ENCODE results near the gene PDE9A. TPM values are rescaled to one million over a fixed set of nuclear protein-coding genes. Genes with fewer than 3 reads are reported as not detected.

PDE9A gene
- total and polyA plus RNA-seq, 8 donors, result 5.1 to 24.2 (median 21.9) TPM

DNA sequence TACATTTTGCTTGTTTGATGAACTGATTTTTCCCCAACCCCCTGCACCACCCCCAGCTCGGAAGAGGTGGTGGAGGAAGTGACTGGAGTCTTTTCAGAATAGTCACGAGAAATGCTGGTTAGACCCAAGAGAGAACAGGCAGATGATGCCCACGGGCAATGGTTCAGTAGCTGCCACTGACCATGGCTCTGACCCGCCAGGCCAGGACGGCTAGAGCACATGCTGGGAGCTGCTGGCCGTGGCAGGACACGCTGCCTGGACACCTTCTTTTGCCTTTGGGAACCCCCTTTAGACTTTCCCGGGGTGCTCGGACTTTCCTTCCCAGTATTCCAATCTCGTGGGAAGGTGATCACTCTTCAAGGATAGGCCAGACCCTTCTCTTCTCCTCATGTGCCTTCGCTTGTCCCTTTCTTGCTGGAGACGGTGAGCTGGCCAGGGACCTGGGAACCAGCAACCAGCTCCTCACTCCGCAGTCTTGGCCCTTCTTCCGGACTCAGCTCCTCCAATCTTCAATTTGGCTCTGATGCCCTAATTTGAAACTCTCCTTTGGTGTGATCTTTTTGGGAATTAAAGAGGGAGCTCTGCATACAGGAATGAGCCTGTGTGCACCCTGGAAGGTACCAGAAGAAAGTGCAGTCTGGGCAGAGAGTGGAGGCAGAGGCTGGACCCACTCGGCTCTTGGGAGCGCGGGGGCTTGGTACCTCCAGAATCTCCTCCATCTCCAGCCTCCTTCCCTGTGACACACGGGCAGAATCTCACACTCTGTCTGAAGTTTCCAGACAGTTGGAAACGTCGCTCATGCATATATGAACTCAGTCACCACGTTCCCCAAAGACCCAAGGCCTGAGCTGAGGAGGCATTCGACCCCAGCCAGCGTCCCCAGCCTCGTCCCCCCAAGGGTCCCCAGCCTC is 4.0 kb upstream of the PDE9A start:
- Histone ChIP-seq H3K4me3 (no peak overlapping the region), H3K27me3 (peaks cover 0 to 27% of the 10 kb centered on the region in 2 donors), H3K36me3 (no peaks in the 10 kb centered on the region), H3K27ac (no peak overlapping the region), H3K9me3 (no peaks in the 10 kb centered on the region), H3K4me1 (peaks cover 8 to 17% of the 10 kb centered on the region in 2 donors)
- TF ChIP-seq, protein P1, sequence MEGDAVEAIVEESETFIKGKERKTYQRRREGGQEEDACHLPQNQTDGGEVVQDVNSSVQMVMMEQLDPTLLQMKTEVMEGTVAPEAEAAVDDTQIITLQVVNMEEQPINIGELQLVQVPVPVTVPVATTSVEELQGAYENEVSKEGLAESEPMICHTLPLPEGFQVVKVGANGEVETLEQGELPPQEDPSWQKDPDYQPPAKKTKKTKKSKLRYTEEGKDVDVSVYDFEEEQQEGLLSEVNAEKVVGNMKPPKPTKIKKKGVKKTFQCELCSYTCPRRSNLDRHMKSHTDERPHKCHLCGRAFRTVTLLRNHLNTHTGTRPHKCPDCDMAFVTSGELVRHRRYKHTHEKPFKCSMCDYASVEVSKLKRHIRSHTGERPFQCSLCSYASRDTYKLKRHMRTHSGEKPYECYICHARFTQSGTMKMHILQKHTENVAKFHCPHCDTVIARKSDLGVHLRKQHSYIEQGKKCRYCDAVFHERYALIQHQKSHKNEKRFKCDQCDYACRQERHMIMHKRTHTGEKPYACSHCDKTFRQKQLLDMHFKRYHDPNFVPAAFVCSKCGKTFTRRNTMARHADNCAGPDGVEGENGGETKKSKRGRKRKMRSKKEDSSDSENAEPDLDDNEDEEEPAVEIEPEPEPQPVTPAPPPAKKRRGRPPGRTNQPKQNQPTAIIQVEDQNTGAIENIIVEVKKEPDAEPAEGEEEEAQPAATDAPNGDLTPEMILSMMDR (IDR thresholded peaks at IDR 0.05), result no peak
- DNase-seq (peak in 1 of 4 donors; percentile 45), ATAC-seq (no peak)
- intact Hi-C loops (cut with DNase I), result no loop called here

DNA sequence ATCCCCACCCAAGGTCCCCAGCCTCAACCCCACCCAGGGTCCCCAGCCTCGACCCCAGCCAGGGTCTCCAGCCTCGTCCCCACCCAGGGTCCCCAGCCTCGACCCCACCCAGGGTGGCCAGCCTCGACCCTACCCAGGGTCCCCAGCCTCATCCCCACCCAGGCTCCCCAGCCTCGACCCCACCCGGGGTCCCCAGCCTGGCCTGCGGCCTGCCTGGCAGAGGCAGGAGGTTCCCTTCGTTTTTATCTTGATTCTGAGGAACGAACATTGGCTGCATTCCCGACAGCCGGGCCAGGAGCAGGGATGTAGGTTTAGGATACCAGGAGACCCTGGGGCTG is 3.4 kb upstream of the PDE9A start:
- Histone ChIP-seq H3K4me1 (peaks cover 13 to 23% of the 10 kb centered on the region in 2 donors), H3K4me3 (no peak overlapping the region), H3K27me3 (peaks cover 0 to 34% of the 10 kb centered on the region in 2 donors), H3K27ac (no peak overlapping the region), H3K36me3 (no peaks in the 10 kb centered on the region), H3K9me3 (no peaks in the 10 kb centered on the region)
- intact Hi-C loops (cut with DNase I), result no loop called here
- TF ChIP-seq, protein P1 (IDR thresholded peaks at IDR 0.05), result no peak
- no peak for ATAC-seq
- peak in 1 of 4 donors; percentile 57 for DNase-seq

DNA sequence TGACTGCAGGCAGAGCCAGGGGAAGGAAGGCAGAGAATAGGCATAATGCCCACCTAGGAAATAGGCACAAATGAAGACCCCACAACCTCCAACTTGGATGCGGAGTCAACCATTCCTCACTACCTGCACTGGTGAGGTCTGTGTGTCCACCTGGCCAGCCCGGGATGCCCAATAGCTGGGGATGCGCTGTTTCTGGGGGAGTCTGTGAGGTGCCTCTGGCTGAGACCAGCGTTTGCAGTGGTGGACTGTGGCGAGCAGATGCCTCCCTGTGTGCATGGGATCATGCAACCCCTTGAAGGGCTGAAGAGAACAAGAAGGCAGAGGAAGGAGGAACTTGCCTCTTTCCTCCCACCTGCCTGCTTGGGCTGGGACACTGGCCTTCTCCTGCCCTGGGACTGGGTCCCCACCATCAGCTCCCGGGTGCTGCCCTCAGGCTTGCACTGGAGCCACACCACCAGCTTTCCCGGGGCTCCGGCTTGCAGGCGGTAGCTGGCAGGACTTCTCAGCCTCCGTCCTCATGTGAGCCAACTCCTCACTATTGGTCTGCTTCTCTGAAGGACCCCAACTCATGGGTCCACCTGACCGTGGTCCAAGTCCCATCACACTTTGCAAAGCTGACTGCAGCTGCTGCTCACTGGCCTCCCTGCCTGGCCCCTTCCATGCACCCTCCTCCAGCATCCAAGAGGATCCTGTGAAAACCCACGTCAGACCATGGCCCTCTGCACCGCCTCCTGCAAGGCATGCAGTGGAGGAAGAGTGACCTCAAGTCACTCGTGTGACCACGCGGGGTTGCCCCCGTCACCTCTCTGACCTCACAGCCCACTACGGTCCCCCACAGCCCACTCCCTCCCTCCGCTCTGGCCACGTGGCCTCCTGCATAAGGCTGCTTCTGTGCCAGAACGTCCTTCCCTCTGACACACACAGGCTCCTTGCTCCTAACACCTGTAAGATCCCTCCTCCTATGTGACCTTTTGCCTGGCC is 2.7 kb upstream of the PDE9A start:
- H3K27me3 ChIP-seq, result peaks cover 0 to 41% of the 10 kb centered on the region in 2 donors
- TF ChIP-seq, protein P1 (IDR thresholded peaks at IDR 0.05), result no peak
- DNase-seq, result peak in 1 of 4 donors; percentile 62
- intact Hi-C loops (cut with DNase I), result no loop called here
- ATAC-seq, result no peak
- H3K27ac ChIP-seq, result no peak overlapping the region
- H3K9me3 ChIP-seq, result no peaks in the 10 kb centered on the region
- H3K4me1 ChIP-seq, result peaks cover 13 to 26% of the 10 kb centered on the region in 2 donors
- H3K4me3 ChIP-seq, result no peak overlapping the region
- H3K36me3 ChIP-seq, result no peaks in the 10 kb centered on the region

DNA sequence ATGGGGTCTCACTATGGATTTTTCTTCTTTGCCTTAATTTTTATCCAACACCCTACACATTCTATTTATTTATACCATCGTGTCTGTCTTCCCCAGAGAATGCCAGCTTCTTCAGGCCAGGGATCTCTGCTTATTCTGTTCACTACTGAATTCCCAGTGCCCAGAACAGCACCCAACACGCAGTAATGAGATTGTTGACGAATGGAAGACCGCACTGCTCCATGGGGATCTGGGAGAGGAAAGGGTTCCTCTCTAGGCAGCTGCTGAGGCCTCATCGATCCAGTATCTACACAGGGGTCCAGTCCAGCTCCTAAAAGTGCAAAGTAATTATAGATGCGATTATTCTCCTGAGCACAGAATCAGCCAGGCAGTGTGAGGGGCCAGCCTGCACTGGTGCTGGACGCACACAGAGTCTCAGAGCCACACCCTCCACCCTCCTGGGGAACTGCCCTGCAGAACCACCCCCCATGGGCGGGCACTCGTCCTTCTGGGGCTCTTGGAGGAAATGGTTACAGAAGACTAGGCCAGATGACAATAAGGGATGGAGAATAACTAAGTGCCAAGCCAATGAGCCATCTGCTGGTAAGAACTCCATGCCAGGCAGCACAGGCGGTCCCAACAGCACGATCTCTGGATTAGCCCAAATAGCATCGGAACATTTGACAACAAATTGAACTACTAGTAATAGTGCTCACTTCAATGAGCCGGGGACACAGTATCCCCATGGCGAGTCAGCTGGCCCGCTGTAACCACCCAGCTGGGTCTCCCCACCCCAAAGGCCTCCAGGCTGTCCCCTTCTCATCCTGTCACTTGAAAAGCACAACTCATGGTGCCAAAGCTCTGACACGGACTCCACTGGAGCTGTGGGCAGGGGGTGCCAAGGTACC is 1.7 kb upstream of the PDE9A start:
- TF ChIP-seq, protein P1 (IDR thresholded peaks at IDR 0.05), result no peak
- no peak overlapping the region for H3K4me3 ChIP-seq
- H3K4me1 ChIP-seq, result peaks cover 13 to 26% of the 10 kb centered on the region in 2 donors
- no peak for ATAC-seq
- DNase-seq, result peak in 1 of 4 donors; percentile 52
- intact Hi-C loops (cut with DNase I), result no loop called here
- H3K36me3 ChIP-seq, result no peaks in the 10 kb centered on the region
- H3K9me3 ChIP-seq, result no peaks in the 10 kb centered on the region
- no peak overlapping the region for H3K27ac ChIP-seq
- H3K27me3 ChIP-seq, result peaks cover 0 to 50% of the 10 kb centered on the region in 2 donors

All from left lung (tissue), 10 donors.